Measurements from ENCODE around the gene PYGO2. TPM values are rescaled to one million over a fixed set of nuclear protein-coding genes. Genes with fewer than 3 reads are reported as not detected.
"Not testable (repeated sequence)": the region's sequence is repeated elsewhere in the genome, so short reads cannot be mapped to it uniquely, and the experiment has no call there.

Gene PYGO2
- total and polyA plus RNA-seq, 3 donors from 2014 or later, result 31.0 to 34.9 (median 33.2) TPM

- no peaks in the 10 kb centered on the region for H3K9me3 ChIP-seq
- no peak for DNase-seq
- H3K27me3 ChIP-seq, result no peaks in the 10 kb centered on the region
- no peak for TF ChIP-seq CTCF (IDR thresholded peaks at IDR 0.05)
- intact Hi-C loops (cut with DNase I; ENCODE audit: low total_unique reads), result no loop called here
- H3K36me3 ChIP-seq (ENCODE audit: low read depth, missing control alignments), result no peaks in the 10 kb centered on the region
- no peak overlapping the region for H3K27ac ChIP-seq
- 85 to 93% methylated on average over 17 of the region's 17 CpGs for whole genome bisulfite sequencing, 2 donors
- no peak overlapping the region for H3K4me3 ChIP-seq
- H3K4me1 ChIP-seq, result peaks cover 5% of the 10 kb centered on the region
Measured at GRCh38 chr1:154988058-154988954, 26.7 kb upstream of the PYGO2 start.

GRCh38 chr1:154987326-154987725, 25.7 kb upstream of the PYGO2 start:
- Histone ChIP-seq H3K4me3 (no peak overlapping the region), H3K27me3 (no peaks in the 10 kb centered on the region), H3K36me3 (ENCODE audit: low read depth, missing control alignments) (no peaks in the 10 kb centered on the region), H3K4me1 (peaks cover 9% of the 10 kb centered on the region), H3K9me3 (no peaks in the 10 kb centered on the region), H3K27ac (no peak overlapping the region)
- 89 to 92% methylated on average over 6 of the region's 6 CpGs for WGBS, 2 donors
- DNase-seq, result no peak
- intact Hi-C loops (cut with DNase I; ENCODE audit: low total_unique reads), result no loop called here
- TF ChIP-seq CTCF (IDR thresholded peaks at IDR 0.05) (no peak), POLR2A (IDR thresholded peaks at IDR 0.05) (no peak)

GRCh38 chr1:154986736-154987135, 25.2 kb upstream of the PYGO2 start:
- not testable (repeated sequence) for H3K4me3 ChIP-seq; H3K36me3 ChIP-seq (ENCODE audit: low read depth, missing control alignments)

GRCh38 chr1:154983776-154984466, 22.3 kb upstream of the PYGO2 start:
- intact Hi-C loops (cut with DNase I; ENCODE audit: low total_unique reads), result no loop called here
- Histone ChIP-seq H3K4me3 (peak overlapping the region; percentile 46 to 77), H3K27ac (no peak overlapping the region), H3K36me3 (ENCODE audit: low read depth, missing control alignments) (no peaks in the 10 kb centered on the region), H3K27me3 (no peaks in the 10 kb centered on the region), H3K4me1 (peaks cover 9% of the 10 kb centered on the region), H3K9me3 (no peaks in the 10 kb centered on the region)
- 10 to 14% methylated on average over 16 to 17 of the region's 17 CpGs for WGBS, 2 donors
- TF ChIP-seq CTCF (IDR thresholded peaks at IDR 0.05), result no peak
- no peak for TF ChIP-seq POLR2A (IDR thresholded peaks at IDR 0.05)
- no peak for DNase-seq

More at GRCh38 chr1:154986736-154987135, 25.2 kb upstream of the PYGO2 start:
- 82 to 84% methylated on average over 4 of the region's 4 CpGs for WGBS, 2 donors
- DNase-seq; H3K4me1 ChIP-seq; H3K9me3 ChIP-seq; H3K27me3 ChIP-seq; H3K27ac ChIP-seq; intact Hi-C loops (cut with DNase I; ENCODE audit: low total_unique reads): not testable (repeated sequence)

GRCh38 chr1:154982897-154983648, 21.5 kb upstream of the PYGO2 start, which contains the start of gene FLAD1:
FLAD1 (plus strand) TSS chr1:154983344; CDS start chr1:154983695, 351 bp downstream.
- TF ChIP-seq CTCF (IDR thresholded peaks at IDR 0.05) (peak in 2 of 3 experiments; percentile 21 to 37), POLR2A (IDR thresholded peaks at IDR 0.05) (no peak)
- Histone ChIP-seq H3K27me3 (no peaks in the 10 kb centered on the region), H3K27ac (no peak within 1 kb of the TSS), H3K4me1 (peaks cover 9% of the 10 kb centered on the region), H3K4me3 (peak within 1 kb of the TSS; percentile 46 to 77), H3K9me3 (no peaks in the 10 kb centered on the region), H3K36me3 (ENCODE audit: low read depth, missing control alignments) (no peaks in the 10 kb centered on the region)
- intact Hi-C loops (cut with DNase I; ENCODE audit: low total_unique reads), result no loop called here
- WGBS, 2 donors, result 0% methylated on average over 26 of the region's 26 CpGs
- DNase-seq, result peak; percentile 99

Measured in testis (tissue), 3 donors.